ENCODE measurements around the gene WFDC6.
"Not testable (repeated sequence)": the region's sequence is repeated elsewhere in the genome, so short reads cannot be mapped to it uniquely, and the experiment has no call there.

The WFDC6 gene

DNA sequence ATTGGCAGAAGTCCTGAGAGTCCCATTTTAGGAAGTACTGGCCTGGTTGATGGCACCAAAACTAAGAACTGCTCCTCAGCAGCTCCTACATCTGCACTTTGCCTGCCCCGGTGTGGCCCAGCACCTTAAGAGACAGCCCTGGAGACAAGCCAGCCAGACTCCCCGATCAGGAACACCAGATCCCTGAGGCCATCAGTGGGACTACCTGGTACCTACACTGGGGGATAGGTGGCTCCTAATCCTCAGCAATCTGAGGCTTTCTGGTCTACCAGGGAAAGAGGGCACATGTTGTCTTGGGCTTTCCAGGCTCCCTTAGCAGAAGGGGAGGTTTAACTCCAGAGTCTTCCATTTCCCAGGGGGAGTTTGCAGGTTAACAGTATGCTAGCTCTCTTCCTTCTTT is at the start of gene WFDC6:
WFDC6 (minus strand) TSS at position 101 of the 400 bp plus-strand sequence; CDS start at position 26, 75 bp downstream.
- no peak for DNase-seq

DNA sequence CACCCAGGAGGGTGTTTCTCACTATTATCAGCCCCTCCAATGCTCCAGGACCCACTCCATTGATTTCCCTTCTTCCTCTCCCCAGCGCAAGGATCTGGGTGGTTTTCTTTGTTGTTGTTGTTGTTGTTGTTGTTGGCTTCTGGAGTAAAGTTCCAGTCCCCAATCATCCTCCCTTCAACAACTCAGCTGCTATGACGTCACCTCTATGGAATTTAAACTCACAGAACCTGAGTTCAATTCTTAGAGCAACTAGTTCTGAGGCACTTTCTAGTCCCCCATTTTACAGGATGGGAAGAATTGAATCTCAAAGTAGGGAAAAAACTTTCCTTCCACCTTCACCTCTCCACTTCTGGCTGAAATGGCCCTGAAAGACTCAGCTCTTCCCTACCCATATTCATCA is 49.5 kb upstream of the WFDC6 start:
- no peak for DNase-seq

DNA sequence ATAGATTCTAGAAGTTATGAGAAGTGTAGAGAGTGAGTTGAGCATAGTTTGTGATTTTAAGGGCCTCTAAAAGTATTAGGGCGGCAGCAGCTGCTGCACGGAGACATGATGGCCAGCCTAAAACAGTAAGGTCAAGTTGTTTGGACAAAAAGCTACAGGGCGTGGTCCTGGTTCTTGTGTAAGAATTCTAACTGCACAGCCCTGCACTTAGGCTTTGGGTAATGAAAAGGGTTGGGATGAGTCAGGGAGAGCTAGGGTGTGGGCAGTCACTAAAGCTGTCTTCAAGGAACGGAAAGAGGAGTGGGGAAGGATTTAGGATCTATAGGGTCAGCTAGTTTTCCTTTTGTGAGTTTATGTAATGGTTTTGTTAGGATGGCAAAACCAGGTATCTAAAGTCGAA is 46.7 kb upstream of the WFDC6 start:
- DNase-seq: not testable (repeated sequence)

DNA sequence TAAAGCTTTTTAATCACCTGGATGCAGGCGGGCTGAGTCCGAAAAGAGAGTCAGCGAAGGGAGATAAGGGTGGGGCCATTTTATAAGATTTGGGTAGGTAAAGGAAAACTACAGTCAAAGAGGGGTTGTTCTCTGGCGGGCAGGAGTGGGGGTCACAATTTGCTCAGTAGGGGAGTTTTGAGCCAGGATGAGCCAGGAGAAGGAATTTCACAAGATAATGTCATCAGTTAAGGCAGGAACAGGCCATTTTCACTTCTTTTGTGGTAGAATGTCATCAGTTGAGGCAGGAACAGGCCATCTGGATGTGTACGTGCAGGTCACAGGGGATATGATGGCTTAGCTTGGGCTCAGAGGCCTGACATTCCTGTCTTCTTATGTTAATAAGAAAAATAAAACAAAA is 45.0 kb upstream of the WFDC6 start:
- not testable (repeated sequence) for DNase-seq

DNA sequence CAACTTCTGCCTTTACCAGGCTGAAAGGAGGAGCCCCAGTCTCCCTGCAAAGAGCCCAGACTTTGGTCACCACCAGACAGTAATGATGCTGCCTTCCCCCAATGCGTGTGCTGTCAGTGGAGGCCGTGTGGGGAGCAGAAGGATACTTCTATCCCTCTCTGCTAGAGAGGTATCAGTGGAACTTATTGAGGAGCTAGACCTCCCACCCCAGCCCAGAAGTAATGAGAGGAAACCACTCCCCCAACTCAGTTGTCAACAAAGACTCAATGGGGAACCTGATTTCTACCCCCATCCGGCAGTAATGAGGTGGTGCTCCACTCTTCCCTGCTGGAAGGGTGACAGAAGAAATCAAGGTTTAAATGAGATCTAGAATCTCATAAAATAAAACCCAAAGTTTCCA is 44.2 kb upstream of the WFDC6 start:
- no peak for DNase-seq

DNA sequence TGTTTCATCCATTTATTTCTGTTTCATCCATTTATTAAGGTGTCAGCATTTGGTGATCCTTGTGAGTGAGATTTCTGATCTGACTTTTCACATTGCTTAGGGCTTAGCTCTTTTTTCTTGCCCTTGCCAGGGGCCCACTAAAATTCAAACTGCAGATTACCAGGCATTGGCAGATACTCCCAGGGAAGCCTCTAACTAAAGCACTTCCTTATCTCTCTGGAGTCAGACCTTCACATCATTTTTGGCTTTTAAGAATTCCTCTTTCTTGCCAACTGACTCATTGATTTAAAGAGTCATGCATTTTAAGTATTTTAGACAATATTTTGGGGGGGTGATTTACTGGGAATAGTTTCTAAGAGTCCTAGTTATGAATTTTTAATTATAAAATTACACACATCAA is 42.4 kb upstream of the WFDC6 start:
- no peak for DNase-seq

DNA sequence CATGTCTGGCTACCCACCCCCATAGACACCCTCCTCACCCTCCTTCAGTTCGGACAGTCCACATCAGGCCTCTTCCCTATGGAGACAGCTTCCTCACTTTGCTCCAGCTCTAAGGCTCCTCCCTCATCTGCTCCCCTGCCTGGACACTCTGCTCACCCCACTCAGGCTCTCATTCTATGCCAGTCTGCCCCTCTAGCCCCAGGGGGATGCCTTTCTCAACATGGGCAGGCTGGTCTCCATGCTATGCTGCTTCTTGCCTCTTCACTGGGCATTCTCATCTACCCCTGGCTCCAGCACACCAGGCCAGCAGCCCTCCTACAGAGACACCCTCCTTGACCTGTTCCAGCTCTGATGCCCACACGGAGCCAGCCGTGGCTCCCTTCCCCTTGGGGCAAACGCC is 39.9 kb upstream of the WFDC6 start, which contains the start of gene WFDC8:
WFDC8 (minus strand) TSS at position 101 of the 400 bp plus-strand sequence; CDS start at position 64, 37 bp downstream.
- no peak for DNase-seq

DNA sequence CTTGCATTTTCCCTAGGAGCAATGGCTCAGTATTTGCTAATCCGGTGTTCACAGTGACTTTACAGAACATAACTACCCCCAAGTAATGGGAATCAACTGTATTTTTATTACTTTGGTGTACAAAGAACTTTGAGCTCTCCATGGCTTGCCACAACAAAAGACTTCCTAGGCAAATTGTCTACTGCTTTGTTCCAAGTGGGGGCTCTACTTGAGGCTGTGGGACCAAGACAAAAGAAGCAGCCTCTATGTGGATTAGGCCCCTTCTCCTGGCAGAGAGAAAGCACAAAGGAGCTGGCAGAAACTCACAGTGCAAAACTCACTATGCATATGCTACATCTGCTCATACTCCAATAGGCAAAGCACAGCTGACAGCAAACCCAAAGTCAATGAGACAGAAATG is 38.9 kb upstream of the WFDC6 start:
- no peak for DNase-seq

DNA sequence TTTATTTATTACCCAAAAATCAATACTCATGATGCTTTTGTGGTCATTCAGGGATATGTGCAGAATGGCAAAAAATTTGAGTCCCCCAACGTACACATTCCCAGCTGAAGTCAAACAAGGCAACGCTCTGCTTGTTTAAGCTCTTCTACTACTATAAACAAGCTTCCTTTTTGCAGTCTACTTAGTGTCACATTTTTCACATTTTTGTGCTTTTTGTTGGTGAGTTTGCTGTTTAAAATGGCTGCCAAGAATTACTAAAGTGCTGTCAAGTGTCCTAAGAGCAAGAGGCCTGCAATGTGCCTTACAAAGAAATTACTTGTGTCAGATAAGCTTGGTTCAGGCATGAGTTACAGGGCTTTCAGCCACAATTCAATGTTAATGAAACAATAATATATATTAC is 37.7 kb upstream of the WFDC6 start:
- no peak for DNase-seq

DNA sequence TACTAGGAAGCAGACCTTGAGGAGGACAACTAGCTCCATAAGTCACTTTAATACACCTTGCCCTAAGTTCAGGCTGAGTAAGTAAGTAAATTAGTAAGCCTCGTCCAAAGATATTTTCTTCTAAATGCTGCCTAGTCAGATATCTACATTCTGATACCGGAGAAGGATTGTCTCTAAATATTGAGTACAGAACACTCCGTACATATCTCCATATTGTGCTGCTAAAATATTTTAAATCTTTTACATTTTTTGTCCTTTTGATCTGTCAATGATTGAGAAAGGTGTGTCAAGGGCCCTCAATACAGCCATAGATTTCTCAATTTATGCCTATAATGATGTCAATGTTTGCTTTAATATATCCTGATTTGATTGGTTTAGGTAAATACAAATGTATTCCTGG is 36.6 kb upstream of the WFDC6 start:
- no peak for DNase-seq

DNA sequence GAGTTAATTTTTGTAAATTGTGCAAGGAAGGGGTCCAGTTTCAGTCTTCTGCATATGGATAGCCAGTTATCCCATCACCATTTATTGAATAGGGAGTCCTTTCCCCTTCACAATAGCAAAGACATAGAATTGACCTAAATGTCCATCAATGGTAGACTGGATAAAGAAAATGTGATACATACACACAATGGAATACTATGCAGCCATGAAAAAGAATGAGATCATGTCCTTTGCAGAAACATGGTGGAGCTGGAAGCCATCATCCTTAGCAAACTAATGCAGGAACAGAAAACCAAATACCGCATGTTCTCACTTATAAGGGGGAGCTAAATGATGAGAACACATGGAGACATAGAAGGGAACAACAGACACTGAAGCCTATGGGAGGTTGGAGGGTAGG is 30.4 kb upstream of the WFDC6 start:
- not testable (repeated sequence) for DNase-seq

DNA sequence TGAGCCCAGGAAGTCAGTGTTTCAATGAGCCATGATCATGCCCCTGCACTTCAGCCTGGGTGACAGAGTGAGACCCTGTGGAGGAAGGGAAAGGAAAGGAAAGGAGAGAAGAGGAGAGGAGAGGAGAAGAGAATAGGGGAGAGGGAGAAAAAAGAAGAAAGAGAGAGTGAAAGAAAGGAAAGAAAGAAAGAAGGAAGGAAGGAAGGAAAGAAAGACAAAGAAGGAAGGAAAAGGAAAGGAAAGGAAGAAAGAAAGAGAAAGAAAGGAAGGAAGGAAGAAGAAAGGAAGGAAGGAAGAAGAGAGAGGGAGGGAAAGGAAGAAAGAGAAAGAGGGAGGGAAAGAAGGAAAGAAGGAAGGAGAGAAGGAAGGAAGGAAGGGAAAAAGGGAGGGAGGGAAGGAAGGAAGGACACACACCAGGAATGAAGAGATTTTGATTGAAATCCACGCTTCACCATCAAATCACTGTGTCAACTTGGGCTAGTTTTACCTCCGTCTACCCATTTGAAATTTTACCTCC is 25.5 kb upstream of the WFDC6 start:
- DNase-seq: no peak

DNA sequence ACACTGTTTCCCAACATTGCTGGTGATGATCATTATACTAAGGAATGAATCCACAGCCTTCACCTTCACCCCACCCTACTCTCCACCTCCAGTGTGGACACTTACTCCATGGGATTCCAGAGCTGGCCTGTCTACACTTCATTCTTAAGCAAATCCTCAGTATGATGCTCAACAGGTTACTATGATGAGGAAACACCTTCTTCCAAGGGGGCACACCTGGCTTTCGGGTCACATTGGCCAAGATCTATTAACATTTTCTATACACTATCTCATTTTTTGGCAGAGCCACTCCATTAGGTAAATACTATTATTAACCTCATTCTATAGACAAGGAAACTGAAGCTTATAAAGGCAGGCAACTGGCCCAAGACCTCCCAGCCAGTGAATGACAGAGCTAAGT is 15.9 kb upstream of the WFDC6 start:
- no peak for DNase-seq

DNA sequence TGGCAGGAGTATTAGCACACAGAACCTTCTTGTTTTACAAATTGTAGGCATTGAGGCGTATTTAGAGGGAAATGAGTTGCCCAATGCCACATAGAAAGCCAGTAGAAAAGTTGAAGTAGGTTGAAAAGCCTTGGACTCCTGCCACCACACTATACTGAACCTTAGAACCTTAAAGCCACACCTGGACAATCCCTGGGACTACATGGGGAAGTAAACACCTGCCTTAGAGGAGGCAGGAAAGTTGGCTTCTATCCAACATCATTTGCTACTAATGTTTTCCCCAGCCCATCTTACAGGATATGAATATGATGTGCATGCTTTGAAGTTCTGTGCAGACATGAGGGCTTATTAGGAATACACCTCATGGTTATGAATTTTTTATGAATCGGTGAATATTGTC is 13.2 kb upstream of the WFDC6 start:
- no peak for DNase-seq

DNA sequence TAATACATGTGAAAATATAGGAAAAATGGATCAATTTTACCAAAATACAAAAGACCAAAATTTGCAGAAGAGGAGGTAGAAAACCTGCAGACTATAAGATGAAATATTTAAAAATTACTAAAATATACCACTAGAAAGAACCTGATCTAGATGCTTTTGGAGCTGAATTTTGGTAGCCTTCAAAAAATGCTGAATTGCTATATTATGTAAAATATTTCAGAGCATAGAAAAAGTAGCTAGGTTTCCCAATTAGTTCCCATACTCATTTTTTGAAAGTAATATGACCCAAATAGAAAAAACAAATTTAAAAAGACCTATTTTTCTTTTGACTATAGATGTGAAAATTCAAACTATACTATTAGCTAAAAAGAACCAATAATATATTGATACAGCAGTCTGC is 11.5 kb upstream of the WFDC6 start:
- no peak for DNase-seq

DNA sequence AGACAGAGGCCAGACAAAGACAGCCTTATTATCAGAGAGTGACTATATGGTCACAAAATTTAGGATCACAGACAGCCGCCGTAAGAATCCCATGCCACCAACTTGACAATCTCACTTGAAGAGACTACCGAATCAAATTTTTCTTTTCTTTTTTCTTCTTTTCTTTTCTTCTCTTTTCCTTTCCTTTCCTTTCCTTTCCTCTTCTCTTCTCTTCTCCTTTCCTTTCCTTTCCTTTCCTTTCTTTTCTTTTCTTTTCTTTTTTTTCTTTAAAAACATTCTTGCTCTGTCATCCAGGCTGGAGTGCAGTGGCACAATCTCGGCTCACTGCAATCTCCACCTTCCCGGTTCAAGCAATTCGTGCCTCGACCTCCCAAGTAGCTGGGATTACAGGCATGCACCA is 9.1 kb upstream of the WFDC6 start:
- no peak for DNase-seq

DNA sequence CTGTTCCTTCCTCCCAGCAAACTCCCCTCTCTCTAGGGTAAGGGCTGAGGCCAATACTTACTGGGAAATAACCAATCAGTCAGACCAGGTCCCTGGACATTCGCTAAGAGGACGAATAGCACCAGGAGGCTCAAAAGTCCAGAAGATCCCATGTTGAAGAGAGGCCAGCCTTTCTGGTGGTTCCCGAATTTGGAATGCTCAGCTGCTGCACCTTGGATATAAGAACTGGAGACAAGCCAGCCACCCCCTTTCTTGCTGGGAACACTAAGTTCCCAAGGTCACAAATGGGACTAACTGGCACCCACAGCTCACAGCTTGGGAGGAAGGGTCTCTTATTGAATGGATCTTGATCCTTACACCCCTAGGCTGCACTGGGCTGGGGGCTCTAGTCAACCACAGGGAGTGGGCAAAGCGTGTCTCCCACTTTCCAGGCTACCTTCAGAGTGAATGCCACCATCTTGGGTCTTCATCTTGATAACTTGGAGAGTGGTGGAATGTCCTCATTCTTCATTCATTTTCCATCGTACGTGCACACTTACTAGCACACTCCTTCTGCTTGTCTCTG is 8.0 kb upstream of the WFDC6 start, which contains the start of gene EPPIN:
EPPIN (minus strand) TSS at position 196 of the 565 bp plus-strand sequence; CDS start at position 152, 44 bp downstream.
- DNase-seq: no peak

DNA sequence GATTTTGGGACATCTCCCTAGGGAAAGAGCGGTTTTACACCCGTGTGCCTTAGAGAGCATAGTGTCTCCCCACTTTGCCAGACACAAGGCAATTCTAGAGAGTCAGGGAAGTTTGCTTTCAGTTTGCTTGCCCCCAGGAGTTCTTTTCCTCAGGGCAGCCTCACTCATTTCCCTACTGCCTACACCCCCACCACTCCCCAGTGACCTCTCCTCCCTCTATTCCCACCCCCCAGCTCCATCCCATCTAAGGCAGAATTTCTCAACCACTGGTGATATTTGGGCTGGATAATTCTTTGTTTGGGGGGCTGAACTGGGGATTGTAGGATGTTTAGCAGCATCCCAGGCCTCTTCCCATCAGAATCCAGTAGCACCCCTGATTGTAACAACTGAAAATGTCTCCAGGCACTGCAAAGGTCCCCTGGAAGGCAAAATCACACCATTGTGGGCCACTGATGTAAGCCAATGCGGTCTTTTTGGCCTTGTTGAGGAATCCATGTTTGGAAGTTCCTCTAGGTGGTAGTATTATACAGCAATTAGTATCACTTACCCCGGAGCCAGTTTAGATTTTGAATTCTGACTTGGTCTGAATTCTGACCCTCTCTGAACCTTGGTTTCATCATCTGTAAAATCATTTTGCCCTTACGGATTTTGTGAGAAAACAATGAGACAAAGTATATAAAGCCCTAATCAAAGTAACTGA is 6.6 kb upstream of the WFDC6 start:
- DNase-seq: no peak

DNA sequence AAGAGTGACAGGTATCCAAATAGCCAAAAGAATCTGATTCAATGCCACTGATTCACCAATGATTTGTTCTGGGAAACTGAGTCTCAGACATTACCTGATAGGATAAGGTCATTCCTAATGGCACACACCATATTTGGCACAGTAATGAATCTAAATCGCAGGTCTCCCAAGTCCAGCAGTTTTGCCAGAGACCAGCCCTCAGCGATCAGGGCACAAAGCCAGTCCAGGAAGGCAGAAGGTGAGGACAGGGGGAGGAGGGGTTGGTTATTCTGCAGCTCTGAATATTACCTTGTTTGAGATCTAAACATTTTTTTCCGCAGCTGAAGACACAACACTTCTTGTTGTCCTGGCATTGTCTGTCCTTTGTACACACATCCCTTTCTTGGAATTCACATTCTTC is 6.1 kb upstream of the WFDC6 start:
- no peak for DNase-seq

DNA sequence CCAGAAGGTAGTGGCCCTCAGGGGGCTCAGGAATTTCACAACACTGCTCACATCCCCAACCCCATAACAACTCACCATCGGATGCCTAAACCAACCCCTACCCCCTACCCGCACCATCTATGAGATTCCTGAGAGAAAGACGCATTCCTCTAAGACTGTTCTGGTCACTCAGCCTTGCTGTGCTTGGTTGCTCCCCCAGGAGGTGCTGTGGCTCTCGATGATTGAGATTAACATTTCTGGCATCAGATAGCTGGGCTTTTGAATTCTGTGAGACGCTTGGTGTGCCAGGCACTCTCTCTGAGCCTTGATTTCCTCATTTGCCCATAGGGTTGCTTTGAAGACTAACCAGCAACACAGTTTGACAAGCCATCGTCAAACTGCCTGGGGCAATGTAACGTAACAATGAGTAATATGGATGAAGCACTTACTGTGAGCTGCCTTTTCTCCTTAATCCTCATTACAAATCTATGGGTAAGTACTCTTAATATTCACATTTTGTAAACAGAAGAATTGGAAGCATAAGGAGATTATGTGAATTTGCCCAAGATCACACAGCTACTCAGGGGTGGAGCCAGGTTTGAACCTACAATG is 978 bp downstream of the WFDC6 start:
- DNase-seq: no peak

DNA sequence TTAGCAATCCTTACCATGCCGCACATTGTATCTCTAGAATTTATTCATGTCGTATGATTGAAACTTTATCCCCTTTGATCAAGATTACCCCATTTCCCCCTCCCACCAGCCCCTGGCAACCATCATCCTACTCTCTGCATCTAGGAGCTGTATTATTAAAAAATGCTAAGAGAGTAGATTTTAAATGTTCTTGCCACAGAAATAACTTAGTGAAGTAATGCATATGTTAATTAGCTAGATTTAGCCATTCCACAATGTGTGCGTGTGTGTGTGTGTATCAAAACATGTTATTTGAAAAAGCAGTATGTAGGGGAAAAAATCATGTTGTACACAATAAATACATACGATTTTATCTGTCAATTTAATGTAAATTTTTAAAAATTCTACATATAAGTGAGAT is 12.0 kb downstream of the WFDC6 start:
- no peak for DNase-seq

DNA sequence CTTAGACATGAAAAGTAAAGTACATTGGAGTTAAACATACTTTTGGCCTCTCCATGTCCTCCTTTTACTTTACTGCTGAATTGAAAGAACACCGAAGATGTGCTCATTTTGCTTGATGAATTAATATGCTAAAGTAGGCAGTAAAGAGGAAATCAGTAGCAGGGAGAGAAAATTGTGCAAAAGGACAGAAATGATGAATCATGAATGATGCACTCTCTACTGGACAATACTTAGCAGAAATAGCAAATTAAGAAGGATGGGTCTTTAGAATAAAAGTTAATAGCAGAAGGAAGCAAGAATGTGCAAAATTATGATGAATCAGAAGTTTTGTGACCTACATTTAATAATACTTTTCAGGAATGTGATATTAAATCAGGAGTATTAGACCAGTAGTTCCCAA is 15.5 kb downstream of the WFDC6 start:
- no peak for DNase-seq

DNA sequence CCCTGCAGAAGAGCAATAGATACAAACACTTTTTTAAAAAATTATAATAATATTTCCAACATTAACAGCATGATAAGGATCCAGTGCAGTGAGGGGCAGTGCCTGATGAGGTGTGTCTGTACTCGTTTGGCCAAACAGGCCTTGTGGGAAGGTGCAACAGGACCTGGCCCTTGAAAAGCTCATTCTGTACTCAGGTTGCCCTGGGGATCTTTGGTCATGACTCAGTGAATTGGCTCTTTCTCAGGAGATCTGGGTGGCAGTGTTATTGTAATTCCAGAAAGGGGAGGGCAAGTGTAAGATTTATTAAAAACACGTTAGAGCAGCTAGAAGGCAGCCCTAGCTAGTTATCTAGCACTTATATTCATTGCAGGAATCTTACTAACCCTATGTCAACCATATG is 21.0 kb downstream of the WFDC6 start:
- no peak for DNase-seq
